Neuronal stem cell (in vitro differentiated cells): ENCODE results near the gene DYNC1LI1.

ENCODE experiments used
- small RNA-seq: library from polyadenylated mRNA; stranded (forward); fragments of <200 nt; extraction: miRNeasy Mini kit (QIAGEN cat#:217004); gene quantifications from one replicate; pipeline ENCODE3, GENCODE V24; 2013; ENCODE audit not compliant: insufficient read depth

Gene DYNC1LI1

Small RNA genes lying within 50 kb of the gene (small RNA-seq; reads per million reads assigned to genes)
- gene MIR548AY = 2.0 reads per million
